ENCODE data around the gene CATSPERD. TPM values are rescaled to one million over a fixed set of nuclear protein-coding genes. Genes with fewer than 3 reads are reported as not detected.

The CATSPERD gene
- total RNA-seq, 4 donors from 2014 or later: 0.27 to 0.47 TPM; not detected in 2

GRCh38 chr19:5692723-5693194 lies 27.7 kb upstream of the CATSPERD start:
- Histone ChIP-seq H3K27me3 (no peaks in the 10 kb centered on the region), H3K4me1 (peaks cover 0 to 49% (median 11%) of the 10 kb centered on the region in 3 donors), H3K9me3 (no peaks in the 10 kb centered on the region), H3K27ac (peak overlapping the region in 3 of 4 donors; percentile 92 to 95 (median 95)), H3K36me3 (peaks cover 0 to 64% of the 10 kb centered on the region in 2 donors), H3K4me3 (no peak overlapping the region)
- WGBS, 2 donors (ENCODE audit: low coverage in 1 of 2): no CpG with 5 or more reads among the region's 7 CpGs
- TF ChIP-seq POLR2A (IDR thresholded peaks at IDR 0.05): no peak
- TF ChIP-seq CTCF (IDR thresholded peaks at IDR 0.05): no peak
- TF ChIP-seq EP300 (IDR thresholded peaks at IDR 0.05): no peak
- no peak for TF ChIP-seq POLR2AphosphoS5 (IDR thresholded peaks at IDR 0.05)
- ATAC-seq: no peak

GRCh38 chr19:5693195-5694166 lies 27.0 kb upstream of the CATSPERD start:
- peak overlapping the region in 2 of 4 donors; percentile 95 for H3K27ac ChIP-seq
- H3K4me1 ChIP-seq: peaks cover 0 to 47% (median 11%) of the 10 kb centered on the region in 3 donors
- H3K27me3 ChIP-seq: no peaks in the 10 kb centered on the region
- no peak for ATAC-seq
- 40 to 71% methylated on average over 1 to 4 of the region's 39 CpGs for WGBS, 2 donors (ENCODE audit: low coverage in 1 of 2)
- TF ChIP-seq POLR2AphosphoS5 (IDR thresholded peaks at IDR 0.05): no peak
- TF ChIP-seq POLR2A (IDR thresholded peaks at IDR 0.05): no peak
- TF ChIP-seq CTCF (IDR thresholded peaks at IDR 0.05): no peak
- no peak for TF ChIP-seq EP300 (IDR thresholded peaks at IDR 0.05)
- H3K36me3 ChIP-seq: peaks cover 0 to 72% of the 10 kb centered on the region in 2 donors
- H3K4me3 ChIP-seq: no peak overlapping the region
- H3K9me3 ChIP-seq: no peaks in the 10 kb centered on the region

- peaks cover 0 to 81% of the 10 kb centered on the region in 2 donors for H3K36me3 ChIP-seq
- TF ChIP-seq POLR2A (IDR thresholded peaks at IDR 0.05): no peak
- TF ChIP-seq EP300 (IDR thresholded peaks at IDR 0.05): no peak
- TF ChIP-seq CTCF (IDR thresholded peaks at IDR 0.05): no peak
- TF ChIP-seq POLR2AphosphoS5 (IDR thresholded peaks at IDR 0.05): no peak
- H3K27me3 ChIP-seq: no peaks in the 10 kb centered on the region
- no peak overlapping the region for H3K4me3 ChIP-seq
- H3K4me1 ChIP-seq: peaks cover 0 to 43% (median 11%) of the 10 kb centered on the region in 3 donors
- WGBS, 2 donors (ENCODE audit: low coverage in 1 of 2): 84 to 97% methylated on average over 6 to 14 of the region's 45 CpGs
- H3K27ac ChIP-seq: no peak overlapping the region
- no peaks in the 10 kb centered on the region for H3K9me3 ChIP-seq
- no peak for ATAC-seq
These were observed 26.1 kb upstream of the CATSPERD start for GRCh38 chr19:5694167-5694955.

- WGBS, 2 donors (ENCODE audit: low coverage in 1 of 2): 100% methylated on average over 1 to 3 of the region's 8 CpGs
- peaks cover 0 to 37% (median 11%) of the 10 kb centered on the region in 3 donors for H3K4me1 ChIP-seq
- TF ChIP-seq POLR2AphosphoS5 (IDR thresholded peaks at IDR 0.05) (no peak), EP300 (IDR thresholded peaks at IDR 0.05) (no peak), POLR2A (IDR thresholded peaks at IDR 0.05) (no peak), CTCF (IDR thresholded peaks at IDR 0.05) (no peak)
- no peaks in the 10 kb centered on the region for H3K27me3 ChIP-seq
- no peak overlapping the region for H3K27ac ChIP-seq
- no peaks in the 10 kb centered on the region for H3K9me3 ChIP-seq
- no peak for ATAC-seq
- no peak overlapping the region for H3K4me3 ChIP-seq
- peaks cover 0 to 88% of the 10 kb centered on the region in 2 donors for H3K36me3 ChIP-seq
These were observed 25.3 kb upstream of the CATSPERD start for GRCh38 chr19:5694956-5695648.

All from gastroesophageal sphincter (tissue), 4 donors.